Astrocyte of the spinal cord (primary cell): ENCODE results near the gene C4orf36.
A peak's percentile ranks its signal among the peaks of the same experiment; 100 is the strongest.

Experiments
- DNase-seq: peaks from one replicate; pipeline ENCODE4 v3.0.0; 2011; ENCODE audit warnings: low read depth, low spot score
- H3K4me3 ChIP-seq: 2 replicates; pipeline ENCODE4 v1.5.1; 2011; ENCODE audit warnings: low read depth, mild to moderate bottlenecking, low read length, moderate library complexity
- CTCF ChIP-seq: IDR thresholded peaks from 2 replicates; pipeline ENCODE4 v1.5.1; 2012; ENCODE audit warnings: low read depth, mild to moderate bottlenecking, low read length, inconsistent platforms
- in situ Hi-C: cut with HindIII; loops from 2 replicates; pipeline ENCODE4 v1.10.0; 2017; ENCODE audit warnings: low sequenced_read_pairs

Gene C4orf36

GRCh38 chr4:86924811-86925210, 32.6 kb upstream of the C4orf36 start:
- DNase-seq = peak; percentile 56
- no peak overlapping the region for H3K4me3 ChIP-seq
- in situ Hi-C loops = no loop called here
- TF ChIP-seq CTCF = no peak

GRCh38 chr4:86921608-86922252, 29.5 kb upstream of the C4orf36 start:
- TF ChIP-seq CTCF = no peak
- no peak for DNase-seq
- H3K4me3 ChIP-seq = no peak overlapping the region
- in situ Hi-C loops = no loop called here

DNA sequence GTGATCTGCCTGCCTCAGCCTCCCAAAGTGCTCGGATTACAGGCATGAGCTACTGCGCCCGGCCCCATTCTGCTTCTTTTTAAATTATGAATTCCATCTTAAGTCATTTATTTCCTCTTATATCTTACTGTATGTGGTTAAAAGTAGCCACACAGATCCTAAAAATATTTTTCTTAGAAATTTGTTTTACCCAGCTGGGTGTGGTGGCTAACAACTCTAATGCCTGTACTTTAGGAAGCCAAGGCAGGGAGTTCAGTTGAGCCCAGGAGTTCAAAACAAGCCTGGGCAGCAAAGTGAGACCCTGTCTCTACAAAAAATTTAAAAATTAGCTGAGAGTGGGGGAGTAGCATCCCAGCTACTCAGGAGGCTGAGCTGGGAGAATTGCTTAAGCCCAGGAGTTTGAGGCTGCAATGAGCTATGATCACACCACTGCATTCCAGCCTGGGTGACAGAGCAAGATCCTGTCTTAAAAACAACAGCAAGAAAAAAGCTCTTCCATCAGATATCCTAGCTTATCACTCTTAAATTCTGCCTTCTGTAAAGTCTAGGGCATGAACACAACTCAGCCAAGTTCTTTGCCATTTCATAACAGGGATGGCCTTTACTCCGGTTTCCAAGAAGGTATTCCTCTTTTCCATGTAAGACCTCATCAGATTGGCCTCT, 27.5 kb upstream of the C4orf36 start:
- in situ Hi-C loops = no loop called here
- no peak for DNase-seq
- TF ChIP-seq CTCF = no peak
- no peak overlapping the region for H3K4me3 ChIP-seq

GRCh38 chr4:86918539-86919072, 26.4 kb upstream of the C4orf36 start:
- in situ Hi-C loops = no loop called here
- H3K4me3 ChIP-seq = no peak overlapping the region
- peak; percentile 19 for DNase-seq
- no peak for TF ChIP-seq CTCF

GRCh38 chr4:86917212-86918039, 25.2 kb upstream of the C4orf36 start:
- in situ Hi-C loops = no loop called here
- H3K4me3 ChIP-seq = no peak overlapping the region
- DNase-seq = no peak
- no peak for TF ChIP-seq CTCF

- no peak for DNase-seq
- in situ Hi-C loops = no loop called here
- H3K4me3 ChIP-seq = no peak overlapping the region
- no peak for TF ChIP-seq CTCF
Observed at GRCh38 chr4:86916392-86916791, 24.2 kb upstream of the C4orf36 start.
